Bronchial epithelial cell (primary cell): Measurements from ENCODE around the gene RC3H2. TPM values are rescaled to one million over a fixed set of nuclear protein-coding genes. Genes with fewer than 3 reads are reported as not detected.

Experiments used
- DNase-seq: peaks from one replicate; pipeline ENCODE4 v3.0.0-alpha.2; 2010; ENCODE audit warnings: low read depth
- FAIRE-seq: peaks from 2 replicates; lab custom pipeline; 2011; peaks lifted over from hg19 to GRCh38; lab: Jason Lieb, UNC
- H3K27me3 ChIP-seq: 2 replicates; pipeline ENCODE4 v1.5.1; 2011; ENCODE audit warnings: low read length; ENCODE audit not compliant: control insufficient read depth, insufficient read depth
- H3K36me3 ChIP-seq: 2 replicates; pipeline ENCODE4 v1.5.1; 2011; ENCODE audit warnings: low read length; ENCODE audit not compliant: control insufficient read depth, insufficient read depth
- H3K4me3 ChIP-seq: 2 replicates; pipeline ENCODE4 v1.5.1; 2011; ENCODE audit warnings: mild to moderate bottlenecking, low read depth, low read length, control low read depth
- CTCF ChIP-seq: IDR thresholded peaks from 2 replicates; pipeline ENCODE4 v1.5.1; 2011; ENCODE audit warnings: mild to moderate bottlenecking, moderate library complexity, low read length, control low read depth, inconsistent platforms; ENCODE audit not compliant: insufficient read depth, severe bottlenecking
- total RNA-seq: library from RNA; depleted of rRNA; stranded (reverse); fragments of >200 nt; gene quantifications from 2 replicates; pipeline ENCODE4 v1.2.1, GENCODE V29; 2014

RC3H2 gene
- 43.2 and 63.6 TPM in 2 replicates for total RNA-seq

- Histone ChIP-seq H3K4me3 (peak within 1 kb of the TSS; percentile 90), H3K36me3 (no peaks in the 10 kb centered on the region), H3K27me3 (no peaks in the 10 kb centered on the region)
- DNase-seq (peak; percentile 99), FAIRE-seq (peak; percentile 97)
- no peak for TF ChIP-seq CTCF
Observed at GRCh38 chr9:122904823-122905710, at the start of gene RC3H2. Gene RC3H2, minus strand, starts transcription at chr9:122905359. Its CDS starts 7,850 bp downstream, at chr9:122897509.

GRCh38 chr9:122954253-122954691 lies 49.1 kb upstream of the RC3H2 start:
- no peak for TF ChIP-seq CTCF
- peaks cover 1% of the 10 kb centered on the region for H3K36me3 ChIP-seq
- FAIRE-seq (no peak), DNase-seq (peak; percentile 62)
- H3K27me3 ChIP-seq, result no peaks in the 10 kb centered on the region
- no peak overlapping the region for H3K4me3 ChIP-seq

GRCh38 chr9:122951056-122951455 lies 45.9 kb upstream of the RC3H2 start:
- DNase-seq (no peak), FAIRE-seq (no peak)
- TF ChIP-seq CTCF, result no peak
- Histone ChIP-seq H3K27me3 (no peaks in the 10 kb centered on the region), H3K36me3 (no peaks in the 10 kb centered on the region), H3K4me3 (no peak overlapping the region)

- Histone ChIP-seq H3K27me3 (no peaks in the 10 kb centered on the region), H3K4me3 (no peak overlapping the region), H3K36me3 (no peaks in the 10 kb centered on the region)
- FAIRE-seq, result no peak
- DNase-seq, result no peak
- TF ChIP-seq CTCF, result no peak
Observed at GRCh38 chr9:122950263-122950662, 45.1 kb upstream of the RC3H2 start.

DNA sequence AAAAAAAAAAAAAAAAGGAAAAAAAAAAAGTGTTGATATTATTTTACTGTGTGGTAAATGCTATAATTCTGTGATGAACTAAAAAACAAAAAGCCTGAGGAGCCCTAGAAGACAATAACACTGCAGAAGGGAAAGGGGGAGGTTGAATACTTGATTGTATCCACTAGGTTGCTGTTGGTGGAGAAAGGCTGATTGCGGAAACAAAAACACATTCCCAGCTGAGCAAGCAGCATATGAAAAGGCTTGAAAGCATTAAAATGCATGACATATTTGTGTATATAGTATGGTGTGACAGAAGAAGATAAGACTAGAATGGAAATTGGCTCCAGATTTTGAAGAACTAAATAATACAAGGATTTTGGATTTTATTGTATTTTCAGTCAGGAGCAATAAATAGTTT lies 44.5 kb upstream of the RC3H2 start:
- Histone ChIP-seq H3K4me3 (no peak overlapping the region), H3K27me3 (no peaks in the 10 kb centered on the region), H3K36me3 (no peaks in the 10 kb centered on the region)
- no peak for DNase-seq
- FAIRE-seq, result no peak
- TF ChIP-seq CTCF, result no peak
